Measurements from ENCODE around the gene GGT6. TPM values are rescaled to one million over a fixed set of nuclear protein-coding genes. Genes with fewer than 3 reads are reported as not detected.

Gene GGT6
- total and polyA plus RNA-seq, 2 of the 13 experiments (the other 11 are each of a cell fraction or from before 2014, with no cell fraction given) = 0.16 to 0.80 TPM

DNA sequence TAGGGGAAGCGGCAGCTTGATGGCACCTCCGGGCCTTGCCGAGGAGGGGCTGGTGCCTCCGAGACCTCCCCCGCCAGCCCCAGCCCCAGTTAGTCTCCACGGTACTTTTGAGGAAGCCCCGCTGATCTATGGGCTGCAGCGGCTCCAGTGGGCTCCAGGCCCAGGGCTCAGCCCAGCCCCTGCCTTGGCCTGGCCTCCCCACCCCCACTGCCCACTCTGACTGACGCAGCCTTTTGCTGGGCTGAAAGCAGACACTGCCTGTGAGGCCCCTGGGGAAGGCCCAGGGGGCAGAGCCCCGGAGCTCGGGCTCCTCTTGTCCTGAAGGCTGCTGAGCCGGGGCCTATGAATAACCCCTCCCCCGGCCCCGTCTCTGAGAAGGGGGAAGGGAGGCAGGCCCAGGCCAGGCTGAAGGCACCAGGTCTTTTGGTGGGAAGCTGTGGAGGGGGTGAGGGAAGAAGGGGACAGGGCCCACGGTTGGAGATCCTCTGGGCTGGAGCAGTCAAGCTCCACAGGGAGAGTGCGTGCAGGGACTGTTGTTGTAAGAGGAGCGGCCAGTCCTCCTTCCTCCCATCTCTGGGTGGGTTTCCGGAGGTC, 16.4 kb upstream of the GGT6 start (continued):
- 0 out of 2 replicates have a peak, but pooled peaks have one; percentile 18 for TF ChIP-seq ERF (CRISPR knock-in tag; IDR thresholded peaks at IDR 0.05)
- TF ChIP-seq, protein P1, sequence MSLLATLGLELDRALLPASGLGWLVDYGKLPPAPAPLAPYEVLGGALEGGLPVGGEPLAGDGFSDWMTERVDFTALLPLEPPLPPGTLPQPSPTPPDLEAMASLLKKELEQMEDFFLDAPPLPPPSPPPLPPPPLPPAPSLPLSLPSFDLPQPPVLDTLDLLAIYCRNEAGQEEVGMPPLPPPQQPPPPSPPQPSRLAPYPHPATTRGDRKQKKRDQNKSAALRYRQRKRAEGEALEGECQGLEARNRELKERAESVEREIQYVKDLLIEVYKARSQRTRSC (CRISPR knock-in tag; IDR thresholded peaks at IDR 0.05; ENCODE audit: low read depth) = no peak
- TF ChIP-seq, protein P2, sequence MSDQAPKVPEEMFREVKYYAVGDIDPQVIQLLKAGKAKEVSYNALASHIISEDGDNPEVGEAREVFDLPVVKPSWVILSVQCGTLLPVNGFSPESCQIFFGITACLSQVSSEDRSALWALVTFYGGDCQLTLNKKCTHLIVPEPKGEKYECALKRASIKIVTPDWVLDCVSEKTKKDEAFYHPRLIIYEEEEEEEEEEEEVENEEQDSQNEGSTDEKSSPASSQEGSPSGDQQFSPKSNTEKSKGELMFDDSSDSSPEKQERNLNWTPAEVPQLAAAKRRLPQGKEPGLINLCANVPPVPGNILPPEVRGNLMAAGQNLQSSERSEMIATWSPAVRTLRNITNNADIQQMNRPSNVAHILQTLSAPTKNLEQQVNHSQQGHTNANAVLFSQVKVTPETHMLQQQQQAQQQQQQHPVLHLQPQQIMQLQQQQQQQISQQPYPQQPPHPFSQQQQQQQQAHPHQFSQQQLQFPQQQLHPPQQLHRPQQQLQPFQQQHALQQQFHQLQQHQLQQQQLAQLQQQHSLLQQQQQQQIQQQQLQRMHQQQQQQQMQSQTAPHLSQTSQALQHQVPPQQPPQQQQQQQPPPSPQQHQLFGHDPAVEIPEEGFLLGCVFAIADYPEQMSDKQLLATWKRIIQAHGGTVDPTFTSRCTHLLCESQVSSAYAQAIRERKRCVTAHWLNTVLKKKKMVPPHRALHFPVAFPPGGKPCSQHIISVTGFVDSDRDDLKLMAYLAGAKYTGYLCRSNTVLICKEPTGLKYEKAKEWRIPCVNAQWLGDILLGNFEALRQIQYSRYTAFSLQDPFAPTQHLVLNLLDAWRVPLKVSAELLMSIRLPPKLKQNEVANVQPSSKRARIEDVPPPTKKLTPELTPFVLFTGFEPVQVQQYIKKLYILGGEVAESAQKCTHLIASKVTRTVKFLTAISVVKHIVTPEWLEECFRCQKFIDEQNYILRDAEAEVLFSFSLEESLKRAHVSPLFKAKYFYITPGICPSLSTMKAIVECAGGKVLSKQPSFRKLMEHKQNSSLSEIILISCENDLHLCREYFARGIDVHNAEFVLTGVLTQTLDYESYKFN (CRISPR knock-in tag; conservative IDR thresholded peaks at IDR 0.05) = peak; percentile 45; the same call in 1 of the 2 replicates
- TF ChIP-seq, protein P3, sequence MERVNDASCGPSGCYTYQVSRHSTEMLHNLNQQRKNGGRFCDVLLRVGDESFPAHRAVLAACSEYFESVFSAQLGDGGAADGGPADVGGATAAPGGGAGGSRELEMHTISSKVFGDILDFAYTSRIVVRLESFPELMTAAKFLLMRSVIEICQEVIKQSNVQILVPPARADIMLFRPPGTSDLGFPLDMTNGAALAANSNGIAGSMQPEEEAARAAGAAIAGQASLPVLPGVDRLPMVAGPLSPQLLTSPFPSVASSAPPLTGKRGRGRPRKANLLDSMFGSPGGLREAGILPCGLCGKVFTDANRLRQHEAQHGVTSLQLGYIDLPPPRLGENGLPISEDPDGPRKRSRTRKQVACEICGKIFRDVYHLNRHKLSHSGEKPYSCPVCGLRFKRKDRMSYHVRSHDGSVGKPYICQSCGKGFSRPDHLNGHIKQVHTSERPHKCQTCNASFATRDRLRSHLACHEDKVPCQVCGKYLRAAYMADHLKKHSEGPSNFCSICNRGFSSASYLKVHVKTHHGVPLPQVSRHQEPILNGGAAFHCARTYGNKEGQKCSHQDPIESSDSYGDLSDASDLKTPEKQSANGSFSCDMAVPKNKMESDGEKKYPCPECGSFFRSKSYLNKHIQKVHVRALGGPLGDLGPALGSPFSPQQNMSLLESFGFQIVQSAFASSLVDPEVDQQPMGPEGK (CRISPR knock-in tag; IDR thresholded peaks at IDR 0.05) = peak; percentile 62
- no peak for TF ChIP-seq MXI1 (IDR thresholded peaks at IDR 0.05; ENCODE audit: borderline replicate concordance, low read depth, low read length)
- TF ChIP-seq ZNF761 (CRISPR knock-in tag; conservative IDR thresholded peaks at IDR 0.05) = 0 out of 2 replicates have a peak, but pooled peaks have one; percentile 52
- peak; percentile 66 for TF ChIP-seq ZNF263 (CRISPR knock-in tag; IDR thresholded peaks at IDR 0.05)
- no peak for TF ChIP-seq RXRA (CRISPR knock-in tag; IDR thresholded peaks at IDR 0.05)
- TF ChIP-seq TAF1 (CRISPR knock-in tag; IDR thresholded peaks at IDR 0.05) = peak; percentile 47; the same call in 1 of the 2 replicates
- TF ChIP-seq, protein P4, sequence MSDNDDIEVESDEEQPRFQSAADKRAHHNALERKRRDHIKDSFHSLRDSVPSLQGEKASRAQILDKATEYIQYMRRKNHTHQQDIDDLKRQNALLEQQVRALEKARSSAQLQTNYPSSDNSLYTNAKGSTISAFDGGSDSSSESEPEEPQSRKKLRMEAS (IDR thresholded peaks at IDR 0.05) = 0 out of 2 replicates have a peak, but pooled peaks have one; percentile 14
